HCT116 (cell line): ENCODE measurements around the gene DHODH. TPM values are rescaled to one million over a fixed set of nuclear protein-coding genes. Genes with fewer than 3 reads are reported as not detected.

ENCODE experiments used
- ATAC-seq: fragments of 200-7000 bp; cut with Tn5 transposase; 2 replicates; pipeline ENCODE4 v1.9.1; 2020; ENCODE audit warnings: mild to moderate bottlenecking, moderate library complexity
- BruUV-seq: library from RNA; stranded (reverse); fragments of 400-500 nt; replicated peaks from 2 replicates; lab custom pipeline; 2021; lab: Mats Ljungman, UMichigan
- CTCF ChIA-PET: fragments of 300-600 bp; sonication (Branson Sonifier 250); formaldehyde crosslinking; loops from one replicate; lab custom pipeline; 2021; ENCODE audit warnings: antibody characterized with exemption; lab: Charles Lee
- POLR2A ChIA-PET: fragments of 300-600, 350-600 bp; sonication (Branson Sonifier 250); formaldehyde crosslinking; loops from one replicate; lab custom pipeline; 2021; ENCODE audit warnings: antibody characterized with exemption; lab: Charles Lee
- RAD21 ChIA-PET, 2 experiments: fragments of 300-600 bp; sonication (Branson Sonifier 250); formaldehyde crosslinking; loops; one replicate each; lab custom pipeline; 2023; ENCODE audit warnings: low total read pairs in 2 of 2; ENCODE audit not compliant: uncharacterized antibody in 2 of 2, unreplicated experiment in 2 of 2, low non-redundant PET in 1 of 2; lab: Charles Lee
- DNase-seq: peaks from one replicate; pipeline ENCODE4 v3.0.0-alpha.2; 2010; ENCODE audit warnings: low read depth, low spot score
- H2AFZ ChIP-seq: fragments of 200-600 bp; shearing (Covaris generic), sonication (generic); 2 replicates; pipeline ENCODE4 v1.6.1; 2017; ENCODE audit warnings: low read depth, mixed run types, mixed read lengths, antibody characterized with exemption, low read length; ENCODE audit not compliant: poor library complexity, severe bottlenecking
- H3K27ac ChIP-seq: 2 replicates; pipeline ENCODE4 v1.5.1; 2012; ENCODE audit warnings: low read depth, low read length
- H3K27me3 ChIP-seq: fragments of 200-600 bp; sonication (generic); 2 replicates; pipeline ENCODE4 v1.6.1; 2016; ENCODE audit warnings: mixed run types, low read length, mixed read lengths; ENCODE audit not compliant: insufficient read depth
- H3K36me3 ChIP-seq, 2 experiments: fragments of 200-500 bp in 1 of 2; fragments of 200-600 bp in 1 of 2; sonication (Bioruptor generic) in 1 of 2; sonication (generic) in 1 of 2; 2 replicates each; pipeline versions ENCODE4 v1.5.1 to v1.6.1; 2014 to 2016; ENCODE audit warnings: low read length in 2 of 2, inconsistent platforms in 1 of 2, mixed read lengths in 1 of 2, mixed run types in 1 of 2; ENCODE audit not compliant: insufficient read depth in 2 of 2, control insufficient read depth in 1 of 2
- H3K4me1 ChIP-seq, 2 experiments: fragments of 200-600 bp in 1 of 2; sonication (generic) in 1 of 2; 2 replicates each; pipeline versions ENCODE4 v1.5.1 to v1.6.1; 2012 to 2017; ENCODE audit warnings: low read length in 2 of 2, inconsistent platforms in 1 of 2, mild to moderate bottlenecking in 1 of 2, mixed read lengths in 1 of 2, mixed run types in 1 of 2, moderate library complexity in 1 of 2; ENCODE audit not compliant: insufficient read depth in 2 of 2, control insufficient read depth in 1 of 2
- H3K4me2 ChIP-seq: fragments of 200-600 bp; sonication (generic); 2 replicates; pipeline ENCODE4 v1.6.1; 2017; ENCODE audit warnings: mixed run types, low read length, mixed read lengths
- H3K4me3 ChIP-seq, 2 experiments: fragments of 200-600 bp in 1 of 2; sonication (generic) in 1 of 2; replicated peaks in 1 of 2; 2 replicates each; pipeline ENCODE4 v1.5.1; 2011 to 2016; ENCODE audit warnings: low read length in 2 of 2, control low read depth in 1 of 2, low read depth in 1 of 2, mild to moderate bottlenecking in 1 of 2, mixed read lengths in 1 of 2, mixed run types in 1 of 2
- H3K79me2 ChIP-seq: fragments of 200-600 bp; sonication (generic); 2 replicates; pipeline ENCODE4 v1.6.1; 2017; ENCODE audit warnings: mild to moderate bottlenecking, mixed run types, low read length, moderate library complexity, mixed read lengths; ENCODE audit not compliant: insufficient read depth
- H3K9ac ChIP-seq: fragments of 200-600 bp; sonication (generic); 2 replicates; pipeline ENCODE4 v1.6.1; 2016; ENCODE audit warnings: low read length, mixed read lengths
- H3K9me2 ChIP-seq: fragments of 200-600 bp; sonication (generic), shearing (Covaris generic); 2 replicates; pipeline ENCODE4 v1.6.1; 2017; ENCODE audit warnings: mixed run types, mild to moderate bottlenecking, moderate library complexity; ENCODE audit not compliant: insufficient read depth
- H3K9me3 ChIP-seq, 2 experiments: fragments of 200-500 bp in 1 of 2; fragments of 200-600 bp in 1 of 2; sonication (Bioruptor generic) in 1 of 2; sonication (generic) in 1 of 2; 2 replicates each; pipeline ENCODE4 v1.6.1; 2014 to 2017; ENCODE audit warnings: low read length in 2 of 2, mixed read lengths in 2 of 2, inconsistent platforms in 1 of 2, low read depth in 1 of 2, mild to moderate bottlenecking in 1 of 2, mixed run types in 1 of 2, moderate library complexity in 1 of 2; ENCODE audit not compliant: control insufficient read depth in 1 of 2, insufficient read depth in 1 of 2
- H4K20me1 ChIP-seq: fragments of 200-600 bp; sonication (generic), shearing (Covaris generic); 2 replicates; pipeline ENCODE4 v1.6.1; 2017; ENCODE audit warnings: mixed run types, mild to moderate bottlenecking, moderate library complexity; ENCODE audit not compliant: insufficient read depth
- CBX3 ChIP-seq: IDR thresholded peaks from 2 replicates; pipeline ENCODE4 v1.6.1; 2012; ENCODE audit warnings: low read depth
- CEBPB ChIP-seq: IDR thresholded peaks from 2 replicates; pipeline ENCODE4 v1.6.1; 2012; ENCODE audit warnings: low read depth
- EGR1 ChIP-seq: IDR thresholded peaks from 2 replicates; pipeline ENCODE4 v1.6.1; 2012; ENCODE audit warnings: low read depth
- EZH2phosphoT487 ChIP-seq: fragments of 200-600 bp; IDR thresholded peaks from 2 replicates; pipeline ENCODE4 v1.6.1; 2018; ENCODE audit warnings: antibody characterized with exemption, borderline replicate concordance
- RAD21 ChIP-seq: IDR thresholded peaks from 2 replicates; pipeline ENCODE4 v1.6.1; 2012; ENCODE audit warnings: low read depth, mild to moderate bottlenecking
- SIN3A ChIP-seq: IDR thresholded peaks from 2 replicates; pipeline ENCODE4 v1.6.1; 2012; ENCODE audit warnings: low read depth
- SP1 ChIP-seq: IDR thresholded peaks from 2 replicates; pipeline ENCODE4 v1.6.1; 2012; ENCODE audit warnings: low read depth
- SRF ChIP-seq: IDR thresholded peaks from 2 replicates; pipeline ENCODE4 v1.6.1; 2012; ENCODE audit warnings: low read depth
- TCF7L2 ChIP-seq: IDR thresholded peaks from 2 replicates; pipeline ENCODE4 v1.7.0; 2011; ENCODE audit warnings: borderline replicate concordance, inconsistent platforms; ENCODE audit not compliant: insufficient read depth, insufficient read length; ENCODE audit errors: extremely low read depth
- ZNF274 ChIP-seq: fragments of 200-500 bp; sonication (Bioruptor generic); IDR thresholded peaks from 2 replicates; pipeline ENCODE4 v1.6.1; 2014; ENCODE audit warnings: mild to moderate bottlenecking, low read depth, low read length, inconsistent platforms
- intact Hi-C: fragments of 100-400 bp; cut with micrococcal nuclease; formaldehyde crosslinking; loops from 2 replicates; pipeline ENCODE4 v1.10.0; 2022
- total RNA-seq: library from RNA; stranded (reverse); gene quantifications from one replicate; pipeline ENCODE4 v1.2.1, GENCODE V29; 2021; ENCODE audit not compliant: unreplicated experiment
- TF ChIP-seq, protein P1 (sequence below): IDR thresholded peaks from 2 replicates; pipeline ENCODE4 v1.6.1; 2012; ENCODE audit warnings: low read depth
- TF ChIP-seq, protein P2 (sequence below): IDR thresholded peaks from 2 replicates; pipeline ENCODE4 v1.6.1; 2011; ENCODE audit warnings: mild to moderate bottlenecking, low read length, moderate library complexity; ENCODE audit not compliant: insufficient replicate concordance; ENCODE audit errors: extremely low read depth
- TF ChIP-seq, protein P3 (sequence below): IDR thresholded peaks from 2 replicates; pipeline ENCODE4 v1.6.1; 2012
- TF ChIP-seq, protein P4 (sequence below), 3 experiments: fragments of 200-600 bp in 1 of 3; sonication (generic) in 1 of 3; IDR thresholded peaks in 2 of 3; conservative IDR thresholded peaks in 1 of 3; 2 replicates each; pipeline ENCODE4 v1.5.1; 2012 to 2017; ENCODE audit warnings: low read depth in 2 of 3, low read length in 2 of 3, antibody characterized with exemption in 1 of 3, borderline replicate concordance in 1 of 3, control low read depth in 1 of 3, mild to moderate bottlenecking in 1 of 3, mixed read lengths in 1 of 3, mixed run types in 1 of 3, moderate library complexity in 1 of 3; ENCODE audit not compliant: insufficient read depth in 1 of 3

Gene DHODH
- total RNA-seq, 1 experiment from 2014 or later, result 22.1 TPM

DNA sequence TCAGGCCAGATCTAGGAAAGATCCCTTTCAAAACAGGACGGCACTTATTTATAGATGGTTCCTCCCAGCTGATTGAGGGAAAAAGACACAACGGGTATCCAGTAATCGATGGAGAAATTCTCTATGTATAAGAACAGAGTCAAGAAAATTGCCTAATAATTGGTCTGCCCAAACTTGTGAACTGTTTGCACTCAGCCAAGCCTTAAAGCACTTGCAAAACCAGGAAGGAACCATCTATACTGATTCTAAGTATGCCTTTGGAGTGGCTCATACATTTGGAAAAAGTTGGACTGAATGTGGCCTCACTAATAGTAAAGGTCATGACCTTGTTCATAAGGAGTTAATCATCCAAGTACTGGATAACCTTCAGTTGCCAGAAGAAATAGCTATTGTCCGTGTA is 60.4 kb downstream of the DHODH start:
- ChIA-PET POLR2A (no interaction called here), RAD21 (no interaction called here), CTCF (no interaction called here)
- Histone ChIP-seq H3K9ac (no peak overlapping the region), H3K9me2 (no peaks in the 10 kb centered on the region), H2AFZ (no peak overlapping the region), H3K27me3 (peaks cover 12% of the 10 kb centered on the region), H4K20me1 (no peaks in the 10 kb centered on the region), H3K4me1 (no peaks in the 10 kb centered on the region), H3K27ac (no peak overlapping the region), H3K4me3 (no peak overlapping the region), H3K4me2 (no peak overlapping the region), H3K79me2 (no peaks in the 10 kb centered on the region), H3K36me3 (no peaks in the 10 kb centered on the region), H3K9me3 (no peaks in the 10 kb centered on the region)
- DNase-seq, result no peak
- ATAC-seq, result no peak
- intact Hi-C loops, result no loop called here
- TF ChIP-seq ZNF274 (no peak), SP1 (no peak), EZH2phosphoT487 (no peak), CBX3 (no peak), RAD21 (no peak), SIN3A (no peak), TCF7L2 (no peak), SRF (no peak), EGR1 (no peak), CEBPB (no peak)
- TF ChIP-seq, protein P1, sequence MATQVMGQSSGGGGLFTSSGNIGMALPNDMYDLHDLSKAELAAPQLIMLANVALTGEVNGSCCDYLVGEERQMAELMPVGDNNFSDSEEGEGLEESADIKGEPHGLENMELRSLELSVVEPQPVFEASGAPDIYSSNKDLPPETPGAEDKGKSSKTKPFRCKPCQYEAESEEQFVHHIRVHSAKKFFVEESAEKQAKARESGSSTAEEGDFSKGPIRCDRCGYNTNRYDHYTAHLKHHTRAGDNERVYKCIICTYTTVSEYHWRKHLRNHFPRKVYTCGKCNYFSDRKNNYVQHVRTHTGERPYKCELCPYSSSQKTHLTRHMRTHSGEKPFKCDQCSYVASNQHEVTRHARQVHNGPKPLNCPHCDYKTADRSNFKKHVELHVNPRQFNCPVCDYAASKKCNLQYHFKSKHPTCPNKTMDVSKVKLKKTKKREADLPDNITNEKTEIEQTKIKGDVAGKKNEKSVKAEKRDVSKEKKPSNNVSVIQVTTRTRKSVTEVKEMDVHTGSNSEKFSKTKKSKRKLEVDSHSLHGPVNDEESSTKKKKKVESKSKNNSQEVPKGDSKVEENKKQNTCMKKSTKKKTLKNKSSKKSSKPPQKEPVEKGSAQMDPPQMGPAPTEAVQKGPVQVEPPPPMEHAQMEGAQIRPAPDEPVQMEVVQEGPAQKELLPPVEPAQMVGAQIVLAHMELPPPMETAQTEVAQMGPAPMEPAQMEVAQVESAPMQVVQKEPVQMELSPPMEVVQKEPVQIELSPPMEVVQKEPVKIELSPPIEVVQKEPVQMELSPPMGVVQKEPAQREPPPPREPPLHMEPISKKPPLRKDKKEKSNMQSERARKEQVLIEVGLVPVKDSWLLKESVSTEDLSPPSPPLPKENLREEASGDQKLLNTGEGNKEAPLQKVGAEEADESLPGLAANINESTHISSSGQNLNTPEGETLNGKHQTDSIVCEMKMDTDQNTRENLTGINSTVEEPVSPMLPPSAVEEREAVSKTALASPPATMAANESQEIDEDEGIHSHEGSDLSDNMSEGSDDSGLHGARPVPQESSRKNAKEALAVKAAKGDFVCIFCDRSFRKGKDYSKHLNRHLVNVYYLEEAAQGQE, result no peak
- TF ChIP-seq, protein P2, sequence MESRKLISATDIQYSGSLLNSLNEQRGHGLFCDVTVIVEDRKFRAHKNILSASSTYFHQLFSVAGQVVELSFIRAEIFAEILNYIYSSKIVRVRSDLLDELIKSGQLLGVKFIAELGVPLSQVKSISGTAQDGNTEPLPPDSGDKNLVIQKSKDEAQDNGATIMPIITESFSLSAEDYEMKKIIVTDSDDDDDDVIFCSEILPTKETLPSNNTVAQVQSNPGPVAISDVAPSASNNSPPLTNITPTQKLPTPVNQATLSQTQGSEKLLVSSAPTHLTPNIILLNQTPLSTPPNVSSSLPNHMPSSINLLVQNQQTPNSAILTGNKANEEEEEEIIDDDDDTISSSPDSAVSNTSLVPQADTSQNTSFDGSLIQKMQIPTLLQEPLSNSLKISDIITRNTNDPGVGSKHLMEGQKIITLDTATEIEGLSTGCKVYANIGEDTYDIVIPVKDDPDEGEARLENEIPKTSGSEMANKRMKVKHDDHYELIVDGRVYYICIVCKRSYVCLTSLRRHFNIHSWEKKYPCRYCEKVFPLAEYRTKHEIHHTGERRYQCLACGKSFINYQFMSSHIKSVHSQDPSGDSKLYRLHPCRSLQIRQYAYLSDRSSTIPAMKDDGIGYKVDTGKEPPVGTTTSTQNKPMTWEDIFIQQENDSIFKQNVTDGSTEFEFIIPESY, result no peak
- TF ChIP-seq, protein P3, sequence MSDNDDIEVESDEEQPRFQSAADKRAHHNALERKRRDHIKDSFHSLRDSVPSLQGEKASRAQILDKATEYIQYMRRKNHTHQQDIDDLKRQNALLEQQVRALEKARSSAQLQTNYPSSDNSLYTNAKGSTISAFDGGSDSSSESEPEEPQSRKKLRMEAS, result no peak
- TF ChIP-seq, protein P4, sequence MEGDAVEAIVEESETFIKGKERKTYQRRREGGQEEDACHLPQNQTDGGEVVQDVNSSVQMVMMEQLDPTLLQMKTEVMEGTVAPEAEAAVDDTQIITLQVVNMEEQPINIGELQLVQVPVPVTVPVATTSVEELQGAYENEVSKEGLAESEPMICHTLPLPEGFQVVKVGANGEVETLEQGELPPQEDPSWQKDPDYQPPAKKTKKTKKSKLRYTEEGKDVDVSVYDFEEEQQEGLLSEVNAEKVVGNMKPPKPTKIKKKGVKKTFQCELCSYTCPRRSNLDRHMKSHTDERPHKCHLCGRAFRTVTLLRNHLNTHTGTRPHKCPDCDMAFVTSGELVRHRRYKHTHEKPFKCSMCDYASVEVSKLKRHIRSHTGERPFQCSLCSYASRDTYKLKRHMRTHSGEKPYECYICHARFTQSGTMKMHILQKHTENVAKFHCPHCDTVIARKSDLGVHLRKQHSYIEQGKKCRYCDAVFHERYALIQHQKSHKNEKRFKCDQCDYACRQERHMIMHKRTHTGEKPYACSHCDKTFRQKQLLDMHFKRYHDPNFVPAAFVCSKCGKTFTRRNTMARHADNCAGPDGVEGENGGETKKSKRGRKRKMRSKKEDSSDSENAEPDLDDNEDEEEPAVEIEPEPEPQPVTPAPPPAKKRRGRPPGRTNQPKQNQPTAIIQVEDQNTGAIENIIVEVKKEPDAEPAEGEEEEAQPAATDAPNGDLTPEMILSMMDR (IDR thresholded peaks at IDR 0.05 in 2 of 3, conservative IDR thresholded peaks at IDR 0.05 in 1 of 3; ENCODE audit: borderline replicate concordance in 1 of 3, insufficient read depth in 1 of 3, low read depth in 2 of 3, low read length in 2 of 3), result no peak
- BruUV-seq, result no TSS peak
